Measurements from ENCODE around the gene CDH4.
"Not testable (repeated sequence)": the region's sequence is repeated elsewhere in the genome, so short reads cannot be mapped to it uniquely, and the experiment has no call there.

The CDH4 gene

DNA sequence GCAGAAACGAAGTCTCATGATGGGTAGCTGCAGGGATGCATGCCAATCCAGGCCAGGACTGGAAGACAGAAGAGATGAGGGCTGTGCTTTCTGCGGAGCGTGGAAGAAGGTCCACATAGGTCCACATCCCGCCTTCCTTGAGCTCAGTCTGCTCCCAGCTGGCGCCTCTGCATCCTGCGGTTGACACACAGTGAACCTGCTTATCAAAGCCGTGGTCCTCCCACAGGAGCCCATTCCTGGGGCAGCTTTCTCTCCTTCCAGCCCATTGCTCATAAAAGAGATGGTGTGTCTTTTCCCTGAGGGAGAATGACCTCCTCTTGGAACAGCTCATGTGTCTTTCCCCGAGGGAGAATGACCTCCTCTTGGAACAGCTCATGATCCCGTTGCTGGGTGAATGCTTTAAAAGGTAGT, 225.4 kb downstream of the CDH4 start:
- DNase-seq = no peak

DNA sequence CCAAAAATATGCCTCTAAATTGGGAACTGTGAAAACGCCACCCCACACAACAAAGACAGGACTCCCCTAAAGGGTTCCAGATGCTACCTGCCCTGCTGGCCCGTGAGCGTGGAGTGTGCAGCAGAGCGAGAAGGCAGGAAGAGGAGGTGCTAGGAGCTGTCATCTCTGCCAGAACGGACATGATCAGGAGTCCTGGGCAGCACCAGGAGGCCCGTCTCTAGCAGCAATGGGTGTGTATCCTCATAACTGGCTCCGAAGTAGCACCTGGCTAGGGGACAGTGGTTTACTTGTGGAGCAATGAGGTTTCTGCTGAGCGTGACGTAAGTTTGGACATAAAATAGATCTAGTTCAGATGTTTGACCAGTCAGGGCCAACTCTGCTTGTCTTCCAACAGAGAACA, 226.0 kb downstream of the CDH4 start:
- DNase-seq = no peak

DNA sequence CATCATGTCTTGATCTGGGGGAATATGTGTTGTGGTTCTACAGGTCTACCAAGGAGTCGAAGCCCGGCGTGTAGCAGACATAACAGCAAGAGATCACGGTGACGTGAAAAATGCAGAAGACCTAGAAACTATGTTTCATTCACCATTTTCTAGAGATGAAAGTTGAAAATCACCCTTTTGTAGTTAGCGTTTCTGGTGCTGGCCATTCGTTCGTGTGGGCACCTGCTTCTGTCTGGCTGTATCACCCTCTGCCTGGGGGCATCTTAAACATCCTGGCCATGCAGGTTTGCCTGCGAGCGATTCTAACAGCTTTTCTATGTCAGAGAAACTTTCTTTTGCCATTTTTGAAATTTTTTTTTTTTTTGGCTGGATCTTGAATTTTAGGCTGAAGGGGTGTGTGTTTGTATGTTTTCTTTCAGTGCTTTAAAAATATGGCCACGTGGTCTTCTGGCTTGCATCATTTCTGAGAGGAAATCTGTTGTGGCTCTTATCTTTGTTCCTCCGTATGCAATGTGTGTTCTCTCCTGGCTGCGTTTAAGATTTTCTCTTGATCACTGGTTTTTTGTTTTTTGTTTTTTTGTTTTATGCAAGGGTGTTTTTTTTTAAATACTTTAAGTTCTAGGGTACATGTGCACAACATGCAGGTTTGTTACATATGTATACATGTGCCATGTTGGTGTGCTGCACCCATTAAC, 226.7 kb downstream of the CDH4 start:
- no peak for DNase-seq

DNA sequence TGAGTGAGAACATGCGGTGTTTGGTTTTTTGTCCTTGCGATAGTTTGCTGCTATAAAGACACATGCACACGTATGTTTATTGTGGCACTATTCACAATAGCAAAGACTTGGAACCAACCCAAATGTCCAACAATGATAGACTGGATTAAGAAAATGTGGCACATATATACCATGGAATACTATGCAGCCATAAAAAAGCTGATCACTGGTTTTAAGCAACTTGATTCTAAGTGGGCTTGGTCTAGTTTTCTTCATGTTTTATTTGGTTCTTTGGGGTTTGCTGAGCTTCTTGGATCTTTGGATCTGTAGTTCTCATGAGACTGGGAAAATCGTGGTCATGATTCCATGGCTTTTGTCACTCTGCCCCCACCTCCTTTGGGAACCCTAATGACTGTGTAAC, 227.4 kb downstream of the CDH4 start:
- not testable (repeated sequence) for DNase-seq

DNA sequence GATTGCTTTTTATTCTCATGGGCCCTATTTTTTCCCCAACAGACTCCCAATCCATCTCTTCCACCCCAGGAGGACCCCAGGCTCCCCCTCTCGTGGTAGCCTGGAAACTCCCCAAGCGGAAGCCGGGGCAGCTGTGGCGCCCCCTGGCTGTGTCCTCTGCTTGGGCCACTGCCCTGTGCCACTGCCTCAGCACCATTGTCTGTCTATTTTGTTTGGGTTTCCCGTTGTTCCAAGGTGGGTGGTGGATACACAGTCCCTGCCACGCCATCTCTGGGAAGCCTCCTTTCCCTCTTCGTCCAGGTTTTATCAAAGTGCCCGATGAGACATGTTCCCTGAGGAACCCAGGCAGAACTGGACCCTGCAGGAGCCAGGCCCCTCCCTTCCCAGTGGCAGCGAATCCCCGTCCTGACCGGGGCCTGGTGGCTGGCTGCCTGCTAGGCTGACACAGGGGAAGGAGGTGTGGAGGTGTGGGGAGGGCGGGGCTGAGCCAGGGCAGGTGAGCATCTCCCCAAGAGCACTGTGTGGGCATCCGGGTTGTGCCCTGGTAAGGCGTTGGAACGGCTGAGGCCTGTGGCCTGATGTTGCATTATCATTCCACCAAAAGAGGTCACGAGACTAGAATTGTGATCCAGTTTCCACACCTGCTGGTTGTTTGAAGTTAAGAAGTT, 228.2 kb downstream of the CDH4 start:
- no peak for DNase-seq

DNA sequence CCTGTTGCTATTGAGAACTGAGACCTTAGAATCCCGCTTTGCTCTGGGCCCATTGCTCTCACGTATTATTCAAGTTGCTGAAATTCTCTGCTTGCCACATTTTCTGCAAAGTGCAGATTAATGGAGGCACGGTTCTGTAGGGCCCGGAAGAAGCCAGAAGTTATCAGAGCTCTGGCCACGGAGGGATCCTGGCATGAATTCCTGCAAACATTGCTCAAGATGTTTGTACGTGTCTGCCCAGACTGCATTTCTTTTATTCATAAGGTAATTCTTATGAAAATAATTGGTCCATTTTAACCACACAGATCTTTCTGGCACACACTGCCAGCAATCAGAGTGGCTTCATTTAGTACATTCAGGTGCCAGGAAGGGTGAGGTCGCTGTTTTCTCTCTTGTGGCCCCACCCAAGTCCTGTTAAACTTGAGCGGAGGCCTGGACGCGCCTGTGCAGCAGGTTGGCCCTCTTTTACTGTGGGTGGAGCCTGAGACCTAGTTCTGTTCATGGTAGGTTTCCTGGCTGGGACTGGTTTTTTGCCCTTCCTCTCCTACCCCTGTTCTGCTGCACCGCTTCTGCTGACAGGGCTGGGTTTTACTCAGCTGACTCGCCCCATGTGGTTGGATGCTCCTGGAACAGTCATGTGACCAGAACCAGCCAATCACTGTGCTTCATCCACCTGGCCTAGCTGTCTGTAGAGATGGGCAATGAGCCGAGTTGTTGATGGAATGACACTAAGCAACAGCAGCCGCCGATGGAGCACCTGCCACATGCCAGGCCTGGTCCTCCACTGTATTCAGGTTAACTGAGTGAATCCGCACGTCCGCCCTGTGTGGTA, 230.2 kb downstream of the CDH4 start:
- DNase-seq = no peak

DNA sequence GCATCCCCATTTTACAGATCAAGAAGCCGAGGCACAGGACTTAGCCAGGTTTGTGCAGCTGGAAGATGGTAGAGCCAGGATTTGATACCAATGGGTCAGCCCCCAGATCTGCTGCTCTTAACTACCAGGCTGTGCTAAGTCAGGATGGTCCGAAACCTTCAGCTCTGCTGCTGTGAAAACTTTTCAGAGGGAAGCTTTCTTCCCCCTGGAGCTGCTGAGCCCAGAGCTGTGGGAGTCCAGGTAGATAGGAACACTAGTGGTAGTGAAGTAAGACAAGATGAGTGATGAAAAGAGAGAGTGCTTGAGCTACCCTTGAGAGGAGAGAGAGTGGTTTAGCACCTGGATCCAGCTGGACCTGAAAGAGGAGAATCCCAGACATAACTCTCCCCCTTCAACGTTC, 230.8 kb downstream of the CDH4 start:
- DNase-seq = no peak

DNA sequence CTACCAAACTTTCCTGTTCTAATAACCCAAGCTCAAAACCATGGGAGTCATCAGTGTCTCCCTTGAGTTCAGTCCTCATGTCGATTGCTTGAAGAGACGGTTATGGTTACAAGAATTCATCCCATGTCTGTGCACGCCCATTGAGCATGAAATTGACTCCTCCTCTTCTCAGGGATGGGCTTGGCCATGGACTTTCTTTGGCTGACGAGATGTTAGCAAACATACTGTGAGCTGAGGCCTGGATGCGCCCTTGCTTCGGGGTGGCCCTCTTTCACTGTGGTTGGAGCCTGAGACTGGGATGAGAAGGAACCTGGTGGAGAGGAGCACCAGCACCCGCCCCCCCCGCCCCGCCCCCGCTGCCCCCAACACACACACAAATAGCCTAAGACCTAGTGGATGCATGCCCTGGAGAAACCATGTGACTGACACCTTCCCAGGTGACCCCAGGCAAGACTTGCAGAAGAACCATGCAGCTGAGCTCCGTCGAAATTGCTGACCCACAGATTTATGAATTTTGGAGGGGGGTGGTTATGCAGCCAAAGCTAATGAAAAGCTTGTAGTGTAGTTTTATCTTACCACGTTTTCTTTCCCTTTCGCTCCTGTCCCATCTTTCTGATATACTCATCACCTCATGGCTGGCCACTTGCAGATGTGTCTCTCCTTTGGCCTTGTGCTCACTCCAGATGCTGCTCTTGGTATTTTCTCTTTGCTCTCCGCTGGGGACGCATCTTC, 231.4 kb downstream of the CDH4 start:
- DNase-seq = no peak

DNA sequence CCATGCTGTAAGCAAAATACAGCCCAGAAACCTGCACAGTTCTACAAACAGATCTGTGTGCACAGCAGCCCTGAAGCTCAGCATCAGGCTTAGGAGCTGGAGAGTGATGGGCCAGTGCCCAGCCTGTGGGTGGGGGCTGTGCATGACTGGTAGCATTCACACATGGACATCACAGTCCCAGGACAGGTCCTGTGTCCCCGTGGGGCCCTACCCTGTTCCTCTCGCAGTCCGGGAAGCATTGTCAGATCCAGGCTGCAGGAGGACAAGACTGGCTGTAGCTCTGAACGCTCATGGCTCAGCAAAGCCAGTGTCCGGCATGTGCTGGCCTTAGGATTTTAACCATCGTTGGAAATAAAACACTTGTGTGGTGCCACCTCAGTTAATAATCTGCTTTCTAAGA, 234.1 kb downstream of the CDH4 start:
- no peak for DNase-seq

DNA sequence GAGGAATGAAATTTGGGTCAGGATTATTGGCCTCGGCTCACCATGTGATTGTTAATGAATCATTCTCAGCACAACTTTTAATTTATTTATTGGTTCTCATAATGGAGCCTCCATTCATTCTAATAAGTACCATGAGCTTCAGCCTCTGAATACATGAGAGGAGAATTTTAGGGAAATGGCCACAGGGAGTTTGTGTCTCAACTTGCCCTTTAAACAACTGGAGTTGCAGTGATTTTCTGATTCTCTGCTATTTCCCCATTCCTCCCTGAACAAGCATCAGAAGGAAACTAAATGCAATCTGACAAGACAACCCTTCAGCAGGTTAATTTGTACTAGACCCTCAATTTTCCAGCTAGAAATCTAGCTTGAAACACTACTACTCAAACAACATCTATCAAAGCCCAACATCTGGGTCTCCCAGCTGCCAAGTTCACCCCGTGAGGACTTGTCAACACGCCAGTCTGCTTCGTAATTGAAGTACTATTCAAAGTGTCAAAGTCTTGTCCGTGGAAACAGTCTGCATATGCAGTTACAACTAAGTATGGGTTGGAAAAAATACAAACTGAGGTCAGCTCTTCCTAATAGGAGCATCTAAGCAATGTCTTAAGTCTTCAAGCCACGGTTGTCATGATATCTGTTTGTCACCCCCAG, 235.4 kb downstream of the CDH4 start:
- no peak for DNase-seq

DNA sequence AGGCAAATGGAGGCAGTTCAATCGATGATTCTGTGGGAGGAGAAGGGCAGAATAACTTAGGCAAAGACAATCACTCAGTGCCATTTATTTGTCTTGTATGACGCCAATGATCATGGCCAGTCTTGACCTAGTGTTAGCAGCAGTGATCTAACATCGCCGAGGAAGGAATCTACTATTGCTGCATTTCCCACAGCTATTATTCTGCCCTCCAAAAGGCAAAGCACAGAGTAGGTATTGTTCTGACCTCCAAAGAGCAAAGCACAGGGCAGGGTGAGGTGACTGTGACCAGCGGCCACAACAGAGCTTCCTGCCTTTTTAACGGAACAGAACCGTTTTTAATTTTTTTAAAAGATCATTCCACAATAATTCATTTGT, 235.9 kb downstream of the CDH4 start:
- no peak for DNase-seq

DNA sequence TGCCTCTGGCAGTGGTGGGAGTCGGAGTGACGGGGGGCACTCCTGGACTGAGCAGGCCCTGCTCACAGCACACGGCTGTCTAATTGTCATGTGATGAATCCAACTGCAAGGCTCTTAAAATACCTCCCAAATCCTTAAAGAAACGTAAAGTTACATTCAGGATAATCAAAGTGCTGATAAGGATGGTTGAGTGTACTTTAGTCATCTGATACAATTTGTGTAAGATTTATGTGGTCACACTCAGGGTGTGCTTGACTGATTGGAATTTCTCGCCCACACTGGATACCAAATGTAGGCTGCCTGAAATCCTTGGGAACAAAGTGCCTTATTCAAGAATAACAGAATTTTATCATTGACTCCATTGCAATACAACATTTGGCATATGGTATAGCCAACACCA, 238.7 kb downstream of the CDH4 start:
- no peak for DNase-seq

DNA sequence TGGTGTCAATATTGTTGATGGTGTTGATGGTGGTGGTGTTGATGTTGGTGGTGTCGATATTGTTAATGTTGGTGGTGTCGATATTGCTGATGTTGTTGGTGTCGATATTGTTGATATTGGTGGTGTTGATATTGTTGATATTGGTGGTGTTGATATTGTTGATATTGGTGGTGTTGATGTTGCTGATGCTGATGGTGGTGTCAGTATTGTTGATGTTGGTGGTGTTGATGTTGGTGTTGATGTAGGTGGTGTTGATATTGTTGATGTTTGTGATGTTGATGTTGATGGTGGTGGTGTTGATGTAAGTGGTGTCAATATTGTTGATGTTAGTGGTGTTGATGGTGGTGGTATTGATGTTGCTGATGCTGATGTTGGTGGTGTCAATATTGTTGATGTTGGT, 240.0 kb downstream of the CDH4 start:
- DNase-seq = no peak

DNA sequence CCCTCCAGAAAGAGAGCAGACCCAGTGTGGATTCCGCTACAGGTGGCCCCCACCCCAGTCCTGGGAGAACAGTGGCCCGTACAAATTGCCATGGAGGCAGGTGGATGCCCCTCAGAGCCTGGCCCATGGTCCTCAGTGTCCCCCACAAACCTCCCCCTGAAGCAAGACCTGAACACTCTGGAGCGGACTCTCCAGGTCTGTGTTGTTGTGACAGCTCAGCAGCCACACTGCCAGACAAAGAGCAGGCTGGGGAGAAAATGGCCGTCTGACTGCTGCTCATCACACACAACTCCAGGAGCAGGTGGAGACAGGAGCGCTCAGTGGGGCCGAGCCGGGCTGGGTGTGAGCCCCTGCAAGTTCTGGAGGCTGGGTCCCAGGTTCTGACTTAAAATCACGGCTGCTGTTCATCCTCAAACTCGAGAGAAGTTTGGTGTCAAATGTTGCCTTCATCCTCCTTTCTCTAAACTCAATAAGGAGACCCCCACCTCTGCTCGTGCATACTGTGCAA, 241.8 kb downstream of the CDH4 start:
- no peak for DNase-seq

DNA sequence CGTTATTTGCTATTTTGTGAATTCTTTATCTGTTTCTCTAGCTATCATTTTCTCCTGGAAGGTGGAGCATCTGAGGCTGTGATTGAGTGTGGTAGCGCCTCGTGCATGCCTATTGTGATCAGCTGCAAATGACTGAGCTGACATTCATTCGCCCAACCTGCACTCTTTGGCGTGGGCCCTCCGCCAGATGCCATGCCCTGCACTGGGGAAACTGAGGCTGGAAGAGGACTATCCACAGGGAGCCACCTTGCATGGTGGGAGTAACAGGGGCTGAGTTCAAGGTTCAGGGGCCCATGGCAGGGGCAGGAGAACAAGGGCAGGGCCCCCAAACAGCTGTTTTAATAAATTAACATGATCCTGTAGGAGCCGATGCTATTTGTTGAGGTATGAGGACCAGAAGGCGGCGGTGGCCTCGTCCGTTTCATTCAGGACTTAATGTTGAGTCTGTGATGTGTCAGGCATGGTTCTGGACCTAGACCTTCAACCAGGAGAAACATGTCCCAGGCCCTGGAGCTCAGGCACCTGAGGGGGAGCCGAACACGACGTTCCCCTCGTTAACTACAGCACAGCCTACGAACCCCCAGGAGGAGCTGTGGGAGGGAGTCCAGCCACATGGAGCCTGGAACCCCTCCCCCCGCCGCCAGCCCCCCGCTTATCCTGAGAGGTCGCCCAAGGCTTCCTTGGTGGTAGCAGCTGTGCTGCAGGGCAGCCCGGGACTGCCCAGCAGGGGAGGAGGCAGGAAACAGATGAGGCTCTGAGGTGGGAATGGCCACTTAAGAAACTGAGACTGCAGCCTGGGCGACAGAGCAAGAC, 242.9 kb downstream of the CDH4 start:
- DNase-seq = no peak

DNA sequence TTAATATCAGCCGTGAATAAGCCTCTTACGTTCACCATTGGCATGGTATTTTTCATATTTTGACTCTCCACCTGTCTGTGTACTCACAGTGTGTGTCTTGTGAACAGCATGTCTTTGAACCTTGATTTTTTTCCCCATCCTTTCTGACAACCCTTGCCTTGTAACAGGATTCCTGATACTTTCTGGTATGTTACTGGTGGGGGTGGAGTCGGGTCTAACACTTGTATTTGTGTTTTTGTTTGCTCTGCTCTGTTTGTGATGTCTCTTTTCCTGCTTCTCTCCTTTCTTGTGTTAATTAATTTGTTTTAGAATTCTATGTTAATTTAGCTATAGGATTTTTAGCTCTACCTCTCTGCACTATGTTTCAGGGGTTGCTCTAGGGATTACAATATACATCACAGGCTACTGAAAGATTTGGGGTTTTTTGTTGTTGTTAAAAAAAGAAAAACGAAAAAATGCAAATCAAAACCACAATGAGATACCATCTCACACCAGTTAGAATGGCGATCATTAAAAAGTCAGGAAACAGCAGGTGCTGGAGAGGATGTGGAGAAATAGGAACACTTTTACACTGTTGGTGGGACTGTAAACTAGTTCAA, 245.1 kb downstream of the CDH4 start:
- no peak for DNase-seq

DNA sequence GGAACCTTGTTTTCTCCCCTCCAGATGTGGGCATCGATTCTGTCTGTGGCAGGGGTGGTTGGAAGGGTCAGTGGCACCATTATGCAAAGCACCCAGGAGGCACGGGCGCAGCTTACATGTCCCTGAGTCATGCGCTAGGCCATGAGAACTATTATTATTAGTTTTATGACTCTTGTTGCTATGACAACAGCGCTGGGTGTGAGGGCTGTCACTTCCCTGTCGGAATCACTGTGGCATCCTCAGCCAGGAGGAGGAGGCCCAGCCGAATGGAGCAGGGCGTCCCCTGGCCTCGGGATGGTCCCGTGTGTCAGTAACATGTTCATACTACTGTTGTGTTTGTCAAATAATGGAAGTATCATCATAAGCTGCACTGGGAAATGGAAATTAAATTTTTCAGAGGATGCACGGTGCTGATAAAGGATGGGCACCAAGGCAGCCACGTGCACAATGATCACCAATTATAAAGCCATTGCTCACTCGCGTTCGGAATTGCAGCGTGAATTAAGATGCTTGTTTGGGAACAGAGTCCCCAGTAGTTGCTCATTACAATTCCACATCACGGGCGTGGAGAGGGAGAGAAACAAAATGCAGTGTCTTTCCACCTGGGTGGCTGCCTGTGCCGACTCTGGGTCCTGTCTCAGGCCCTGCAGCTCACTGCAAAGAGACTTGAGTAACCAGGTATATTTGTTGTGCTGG, 247.9 kb downstream of the CDH4 start:
- no peak for DNase-seq

DNA sequence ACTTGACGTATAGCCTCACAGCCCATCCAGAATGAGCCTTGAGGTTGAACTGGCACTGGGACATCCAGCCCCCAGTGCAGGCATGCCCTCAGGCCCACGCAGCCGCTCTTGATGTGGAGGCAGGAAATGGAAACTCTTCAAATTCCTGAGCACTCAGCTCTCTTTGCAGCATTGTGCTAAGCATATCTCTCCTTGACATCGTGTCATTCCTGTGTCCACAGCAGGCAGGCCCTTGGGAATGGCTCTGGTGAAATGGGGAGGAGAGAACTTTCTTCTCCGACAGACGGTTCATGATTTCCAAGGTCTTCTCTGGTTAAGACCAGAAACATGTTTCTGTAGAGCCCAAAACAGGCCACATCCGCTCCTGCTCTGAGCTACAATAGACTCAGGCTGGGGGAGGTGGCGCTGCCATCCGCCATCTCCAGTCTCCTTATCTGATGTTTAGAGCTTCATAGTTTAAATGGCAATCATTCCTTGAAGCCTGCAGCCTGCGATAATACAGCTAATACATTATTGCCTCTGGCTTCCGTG, 248.8 kb downstream of the CDH4 start:
- no peak for DNase-seq

DNA sequence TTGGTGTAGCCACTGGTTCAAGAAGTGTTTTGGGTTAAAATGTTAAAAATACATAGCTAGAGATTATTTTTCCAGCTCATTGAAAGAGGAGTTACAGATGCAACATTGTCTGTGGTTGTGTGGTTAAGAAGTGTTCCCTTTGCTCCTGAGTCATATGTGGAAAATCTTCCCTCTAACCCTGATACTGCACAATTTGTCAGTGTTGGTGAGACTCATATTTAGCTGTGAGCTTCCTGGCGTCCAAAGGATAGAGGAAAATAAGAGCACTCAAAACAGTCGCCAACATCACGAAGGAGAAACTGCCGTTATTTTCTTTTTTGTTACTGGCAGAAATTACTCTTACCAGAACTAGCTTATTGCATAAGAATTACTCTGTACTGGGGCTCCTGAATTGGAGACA, 250.4 kb downstream of the CDH4 start:
- DNase-seq = no peak

DNA sequence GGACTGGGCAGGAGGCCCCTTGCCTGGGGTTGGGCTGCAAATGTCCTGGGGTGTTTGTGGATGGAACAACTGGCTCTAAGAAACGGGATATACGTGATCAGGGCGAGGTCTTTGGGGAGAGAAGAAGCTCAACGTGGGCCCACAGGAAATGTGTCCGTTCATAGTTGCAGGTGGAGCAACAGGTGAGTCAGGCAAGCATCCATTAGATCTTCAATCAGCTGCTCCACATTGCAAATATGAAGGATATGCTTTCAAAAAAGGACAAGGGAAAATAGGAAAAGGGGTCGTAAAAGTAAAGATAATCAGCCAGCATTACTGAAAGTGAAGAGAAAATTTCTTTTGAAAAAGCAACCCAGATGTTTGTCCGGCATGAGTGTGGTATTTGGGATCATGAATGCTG, 251.0 kb downstream of the CDH4 start:
- no peak for DNase-seq

Data from activated CD8-positive, alpha-beta memory T cell treated with anti-CD3 and anti-CD28 coated beads for 24 hours (primary cell).